ENCODE data around the gene CEP68.

CEP68 gene

DNA sequence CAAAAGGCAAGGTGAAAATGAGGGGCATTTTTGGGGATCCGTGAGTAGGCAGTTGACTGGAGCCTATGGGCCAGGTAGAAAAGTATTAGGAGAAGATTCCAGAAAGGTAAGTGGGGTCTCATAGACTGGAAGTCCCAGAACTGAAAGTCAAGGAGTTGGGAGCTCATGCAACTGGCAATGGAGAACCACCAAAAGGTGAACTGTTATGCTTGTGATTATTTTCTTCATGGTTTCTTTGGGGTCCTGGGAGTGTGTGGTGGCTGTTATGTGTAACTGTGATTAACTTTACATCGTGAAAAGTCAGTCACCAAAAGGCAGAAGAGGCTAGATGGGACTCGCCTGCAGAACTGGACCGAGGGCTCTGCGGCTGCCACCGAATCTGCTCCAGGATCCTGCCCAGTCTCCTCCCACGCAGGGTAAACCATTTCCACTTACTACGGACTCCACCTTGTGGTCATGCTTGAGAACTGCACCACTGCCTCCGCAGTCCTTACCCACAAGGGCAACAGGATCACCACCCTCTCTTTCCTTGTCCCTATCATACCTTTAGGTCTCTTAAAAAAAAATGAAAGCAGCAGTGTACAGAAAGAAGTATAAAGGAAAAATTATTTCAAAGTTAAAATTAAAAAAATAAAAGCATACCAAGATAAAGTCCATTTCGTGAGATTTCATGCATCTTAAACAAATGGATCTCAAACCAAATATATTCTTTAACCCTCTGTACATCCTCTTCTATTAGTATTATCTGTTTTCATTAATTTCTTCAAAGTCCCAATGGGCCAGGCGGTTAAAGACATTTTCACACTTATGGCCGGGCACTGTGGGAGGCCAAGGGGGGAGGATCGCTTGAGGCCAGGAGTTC, 15.6 kb upstream of the CEP68 start:
- no peak overlapping the region; the same call in 1 of the 2 replicates for H3K9ac ChIP-seq (ENCODE audit: low read length)
- no peak overlapping the region for H3K4me3 ChIP-seq (ENCODE audit: insufficient read depth, low read length, poor library complexity, severe bottlenecking)
- peak overlapping the region; percentile 24 for H3K4me2 ChIP-seq (ENCODE audit: low read depth, low read length, poor library complexity, severe bottlenecking)
- no peaks in the 10 kb centered on the region; the same call in 1 of the 2 replicates for H3F3A ChIP-seq (ENCODE audit: insufficient read depth)
- H3K79me2 ChIP-seq (ENCODE audit: insufficient read depth, low read length): no peaks in the 10 kb centered on the region
- H3K9me3 ChIP-seq (ENCODE audit: insufficient read depth, low read length): peaks cover 11% of the 10 kb centered on the region; the same call in 1 of the 2 replicates
- H3K27ac ChIP-seq (ENCODE audit: low read depth, low read length): peak overlapping the region; percentile 2; the same call in 1 of the 2 replicates
- H4K20me1 ChIP-seq (ENCODE audit: low read depth, low read length): no peaks in the 10 kb centered on the region
- H3K36me3 ChIP-seq (ENCODE audit: low read length): peaks cover 9% of the 10 kb centered on the region; the same call in 1 of the 2 replicates
- no peak overlapping the region for H2AFZ ChIP-seq (ENCODE audit: low read depth, low read length, severe bottlenecking)
- no peaks in the 10 kb centered on the region for H3K27me3 ChIP-seq (ENCODE audit: low read length)
- TF ChIP-seq EZH2phosphoT487 (conservative IDR thresholded peaks at IDR 0.05; ENCODE audit: low read length): no peak
- TF ChIP-seq, protein P1, sequence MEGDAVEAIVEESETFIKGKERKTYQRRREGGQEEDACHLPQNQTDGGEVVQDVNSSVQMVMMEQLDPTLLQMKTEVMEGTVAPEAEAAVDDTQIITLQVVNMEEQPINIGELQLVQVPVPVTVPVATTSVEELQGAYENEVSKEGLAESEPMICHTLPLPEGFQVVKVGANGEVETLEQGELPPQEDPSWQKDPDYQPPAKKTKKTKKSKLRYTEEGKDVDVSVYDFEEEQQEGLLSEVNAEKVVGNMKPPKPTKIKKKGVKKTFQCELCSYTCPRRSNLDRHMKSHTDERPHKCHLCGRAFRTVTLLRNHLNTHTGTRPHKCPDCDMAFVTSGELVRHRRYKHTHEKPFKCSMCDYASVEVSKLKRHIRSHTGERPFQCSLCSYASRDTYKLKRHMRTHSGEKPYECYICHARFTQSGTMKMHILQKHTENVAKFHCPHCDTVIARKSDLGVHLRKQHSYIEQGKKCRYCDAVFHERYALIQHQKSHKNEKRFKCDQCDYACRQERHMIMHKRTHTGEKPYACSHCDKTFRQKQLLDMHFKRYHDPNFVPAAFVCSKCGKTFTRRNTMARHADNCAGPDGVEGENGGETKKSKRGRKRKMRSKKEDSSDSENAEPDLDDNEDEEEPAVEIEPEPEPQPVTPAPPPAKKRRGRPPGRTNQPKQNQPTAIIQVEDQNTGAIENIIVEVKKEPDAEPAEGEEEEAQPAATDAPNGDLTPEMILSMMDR (IDR thresholded peaks at IDR 0.05; ENCODE audit: insufficient read depth, low read length, poor library complexity, severe bottlenecking): peak; percentile 79
- H3K9me2 ChIP-seq (replicated peaks; ENCODE audit: insufficient read depth, low read length): no peaks in the 10 kb centered on the region

DNA sequence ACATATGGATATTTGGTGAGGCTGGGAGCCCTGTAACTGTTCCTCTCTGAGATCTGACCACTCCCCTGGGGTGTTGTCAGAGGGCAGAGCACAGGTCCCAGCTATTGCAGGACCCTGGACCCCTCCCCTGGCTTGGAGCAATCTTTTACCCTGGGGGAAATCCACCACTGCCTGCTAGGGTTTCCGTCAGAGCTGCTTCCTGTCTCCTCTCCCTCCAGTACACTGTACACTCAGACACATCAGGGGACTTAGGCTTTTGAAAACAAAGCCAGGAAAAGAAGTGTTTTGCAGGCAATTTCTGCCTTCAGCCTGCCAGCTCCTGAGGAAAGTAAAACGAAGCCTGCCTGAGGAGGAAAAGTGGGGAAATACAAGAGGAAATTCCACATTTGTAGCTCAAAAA, 13.2 kb upstream of the CEP68 start:
- Histone ChIP-seq H3K4me2 (ENCODE audit: low read depth, low read length, poor library complexity, severe bottlenecking) (no peak overlapping the region), H4K20me1 (ENCODE audit: low read depth, low read length) (no peaks in the 10 kb centered on the region), H3K4me3 (ENCODE audit: insufficient read depth, low read length, poor library complexity, severe bottlenecking) (no peak overlapping the region), H3K27me3 (ENCODE audit: low read length) (no peaks in the 10 kb centered on the region), H3F3A (ENCODE audit: insufficient read depth) (no peaks in the 10 kb centered on the region; the same call in 1 of the 2 replicates), H3K9me3 (ENCODE audit: insufficient read depth, low read length) (peaks cover 11% of the 10 kb centered on the region; the same call in 1 of the 2 replicates), H3K79me2 (ENCODE audit: insufficient read depth, low read length) (no peaks in the 10 kb centered on the region), H3K27ac (ENCODE audit: low read depth, low read length) (no peak overlapping the region), H3K9ac (ENCODE audit: low read length) (no peak overlapping the region), H3K9me2 (replicated peaks; ENCODE audit: insufficient read depth, low read length) (no peaks in the 10 kb centered on the region), H2AFZ (ENCODE audit: low read depth, low read length, severe bottlenecking) (no peak overlapping the region), H3K36me3 (ENCODE audit: low read length) (peaks cover 9% of the 10 kb centered on the region; the same call in 1 of the 2 replicates)
- TF ChIP-seq, protein P1 (IDR thresholded peaks at IDR 0.05; ENCODE audit: insufficient read depth, low read length, poor library complexity, severe bottlenecking): no peak
- TF ChIP-seq EZH2phosphoT487 (conservative IDR thresholded peaks at IDR 0.05; ENCODE audit: low read length): no peak

DNA sequence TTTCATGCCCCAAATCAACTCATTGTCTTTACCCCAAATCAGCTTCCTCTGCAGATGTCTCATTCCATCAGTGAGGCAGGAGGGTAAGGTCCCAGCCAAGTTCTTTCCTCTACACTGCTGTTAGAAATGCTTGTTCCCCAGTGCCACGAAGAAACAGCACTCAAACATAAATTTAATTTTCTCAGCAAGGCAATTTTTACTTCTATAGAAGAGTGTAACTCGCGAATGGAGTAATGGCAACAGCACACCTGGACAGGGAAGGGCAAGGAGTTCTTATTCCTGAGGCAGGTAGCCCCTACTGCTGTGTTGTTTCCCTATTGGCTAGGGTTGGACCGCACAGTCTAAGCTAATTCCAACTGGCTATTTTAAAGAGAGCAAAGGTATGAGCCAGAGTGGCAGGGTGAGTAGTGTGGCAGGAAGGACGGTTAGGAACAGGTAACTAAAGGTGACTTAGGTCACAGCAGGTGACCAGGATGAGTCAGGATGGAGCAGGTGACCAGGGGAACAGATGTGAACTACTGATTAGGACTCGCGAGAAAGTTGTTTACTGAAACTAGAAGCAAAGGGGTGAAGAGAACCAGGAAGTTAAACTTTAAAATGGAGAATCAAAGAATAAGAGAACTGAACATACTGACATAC, 12.0 kb upstream of the CEP68 start:
- H4K20me1 ChIP-seq (ENCODE audit: low read depth, low read length): no peaks in the 10 kb centered on the region
- H3K9me3 ChIP-seq (ENCODE audit: insufficient read depth, low read length): peaks cover 11% of the 10 kb centered on the region; the same call in 1 of the 2 replicates
- no peak overlapping the region for H3K4me2 ChIP-seq (ENCODE audit: low read depth, low read length, poor library complexity, severe bottlenecking)
- TF ChIP-seq, protein P1 (IDR thresholded peaks at IDR 0.05; ENCODE audit: insufficient read depth, low read length, poor library complexity, severe bottlenecking): no peak
- TF ChIP-seq EZH2phosphoT487 (conservative IDR thresholded peaks at IDR 0.05; ENCODE audit: low read length): no peak
- peaks cover 7% of the 10 kb centered on the region; the same call in 1 of the 2 replicates for H3K36me3 ChIP-seq (ENCODE audit: low read length)
- no peak overlapping the region for H2AFZ ChIP-seq (ENCODE audit: low read depth, low read length, severe bottlenecking)
- no peak overlapping the region for H3K4me3 ChIP-seq (ENCODE audit: insufficient read depth, low read length, poor library complexity, severe bottlenecking)
- no peaks in the 10 kb centered on the region for H3K79me2 ChIP-seq (ENCODE audit: insufficient read depth, low read length)
- H3K27me3 ChIP-seq (ENCODE audit: low read length): no peaks in the 10 kb centered on the region
- no peaks in the 10 kb centered on the region for H3K9me2 ChIP-seq (replicated peaks; ENCODE audit: insufficient read depth, low read length)
- H3F3A ChIP-seq (ENCODE audit: insufficient read depth): no peaks in the 10 kb centered on the region; the same call in 1 of the 2 replicates
- no peak overlapping the region for H3K27ac ChIP-seq (ENCODE audit: low read depth, low read length)
- no peak overlapping the region for H3K9ac ChIP-seq (ENCODE audit: low read length)

All from SU-DHL-6 (cell line).